HEK293 (cell line): ENCODE measurements around the gene ROR2.

ENCODE experiments used
- CTCF ChIA-PET: fragments of 350-600 bp; formaldehyde crosslinking; extraction: SDS; loops from one replicate; lab custom pipeline; 2021; ENCODE audit warnings: antibody characterized with exemption; lab: Yijun Ruan, JAX
- POLR2A ChIA-PET: fragments of 300-600 bp; formaldehyde crosslinking; extraction: SDS; loops from one replicate; lab custom pipeline; 2020; ENCODE audit warnings: antibody characterized with exemption, inconsistent platforms; lab: Yijun Ruan, JAX
- H3K27ac ChIP-seq: fragments of 200-500 bp; sonication (Bioruptor generic); 2 replicates; pipeline ENCODE4 v1.5.1; 2014; ENCODE audit warnings: low read depth, low read length, control low read depth, inconsistent platforms; ENCODE audit errors: extremely low read depth
- H3K36me3 ChIP-seq, 2 experiments: fragments of 200-500 bp in 1 of 2; sonication (Bioruptor generic) in 1 of 2; 1 replicate in 1 of 2; 2 replicates in 1 of 2; pipeline ENCODE4 v1.5.1; 2014 to 2017; ENCODE audit warnings: inconsistent platforms in 2 of 2, low read length in 2 of 2; ENCODE audit not compliant: control insufficient read depth in 2 of 2, insufficient read depth in 1 of 2
- H3K4me1 ChIP-seq: fragments of 200-500 bp; sonication (Bioruptor generic); 2 replicates; pipeline ENCODE4 v1.5.1; 2014; ENCODE audit warnings: mild to moderate bottlenecking, low read length, inconsistent platforms; ENCODE audit not compliant: control insufficient read depth, insufficient read depth
- H3K4me3 ChIP-seq: 2 replicates; pipeline ENCODE4 v1.5.1; 2011; ENCODE audit warnings: low read depth, mild to moderate bottlenecking, control low read depth, low read length, moderate library complexity
- H3K9me3 ChIP-seq: fragments of 200-500 bp; sonication (Bioruptor generic); 2 replicates; pipeline ENCODE4 v1.5.1; 2014; ENCODE audit warnings: low read depth, low read length, inconsistent platforms; ENCODE audit not compliant: control insufficient read depth, insufficient read depth
- ATF2 ChIP-seq: fragments of 450-650 bp; formaldehyde crosslinking; IDR thresholded peaks from 2 replicates; pipeline ENCODE4 v1.5.1; 2016; ENCODE audit warnings: missing biosample characterization, missing genetic modification characterization, low read depth
- BCL11B ChIP-seq: fragments of 450-650 bp; formaldehyde crosslinking; IDR thresholded peaks from 2 replicates; pipeline ENCODE4 v1.5.1; 2016; ENCODE audit warnings: low read depth, missing biosample characterization, missing genetic modification characterization
- EGR2 ChIP-seq: fragments of 450-650 bp; formaldehyde crosslinking; IDR thresholded peaks from 2 replicates; pipeline ENCODE4 v1.5.1; 2016; ENCODE audit warnings: low read depth, missing biosample characterization, missing genetic modification characterization
- KLF7 ChIP-seq: fragments of 450-650 bp; formaldehyde crosslinking; IDR thresholded peaks from 2 replicates; pipeline ENCODE4 v1.5.1; 2016; ENCODE audit warnings: missing biosample characterization, missing genetic modification characterization, borderline replicate concordance
- MEIS1 ChIP-seq: sonication (generic); formaldehyde crosslinking; IDR thresholded peaks from 2 replicates; pipeline ENCODE4 v1.8.1; 2022; ENCODE audit warnings: missing genetic modification reagents, mild to moderate bottlenecking, borderline replicate concordance
- PBX3 ChIP-seq: sonication (generic); formaldehyde crosslinking; IDR thresholded peaks from 2 replicates; pipeline ENCODE4 v1.8.1; 2022; ENCODE audit warnings: mild to moderate bottlenecking, moderate library complexity, missing genetic modification reagents
- ZBTB8A ChIP-seq: fragments of 450-650 bp; formaldehyde crosslinking; IDR thresholded peaks from 2 replicates; pipeline ENCODE4 v1.5.1; 2016; ENCODE audit warnings: missing biosample characterization, missing genetic modification characterization
- ZFP69B ChIP-seq: fragments of 450-650 bp; formaldehyde crosslinking; IDR thresholded peaks from 2 replicates; pipeline ENCODE4 v1.5.1; 2016; ENCODE audit warnings: missing biosample characterization, missing genetic modification characterization
- ZIC2 ChIP-seq: fragments of 450-650 bp; formaldehyde crosslinking; IDR thresholded peaks from 2 replicates; pipeline ENCODE4 v1.5.1; 2016; ENCODE audit warnings: missing biosample characterization, missing genetic modification characterization
- ZNF114 ChIP-seq: fragments of 450-650 bp; formaldehyde crosslinking; IDR thresholded peaks from 2 replicates; pipeline ENCODE4 v1.5.0; 2017; ENCODE audit warnings: missing biosample characterization, missing genetic modification characterization
- ZNF133 ChIP-seq: fragments of 450-650 bp; formaldehyde crosslinking; IDR thresholded peaks from 2 replicates; pipeline ENCODE4 v1.5.1; 2016; ENCODE audit warnings: missing biosample characterization, missing genetic modification characterization
- ZNF18 ChIP-seq: fragments of 450-650 bp; formaldehyde crosslinking; IDR thresholded peaks from 2 replicates; pipeline ENCODE4 v1.5.1; 2016; ENCODE audit warnings: missing biosample characterization, missing genetic modification characterization
- ZNF24 ChIP-seq: fragments of 450-650 bp; formaldehyde crosslinking; IDR thresholded peaks from 2 replicates; pipeline ENCODE4 v1.5.1; 2016; ENCODE audit warnings: missing biosample characterization, missing genetic modification characterization
- ZNF266 ChIP-seq: fragments of 450-650 bp; formaldehyde crosslinking; IDR thresholded peaks from 2 replicates; pipeline ENCODE4 v1.5.1; 2016; ENCODE audit warnings: missing biosample characterization, missing genetic modification characterization, low read depth
- ZNF311 ChIP-seq: fragments of 450-650 bp; formaldehyde crosslinking; IDR thresholded peaks from 2 replicates; pipeline ENCODE4 v1.5.1; 2017; ENCODE audit warnings: missing biosample characterization, missing genetic modification characterization, borderline replicate concordance
- ZNF354C ChIP-seq: fragments of 450-650 bp; formaldehyde crosslinking; IDR thresholded peaks from 2 replicates; pipeline ENCODE4 v1.5.1; 2016; ENCODE audit warnings: missing biosample characterization, missing genetic modification characterization, low read depth, borderline replicate concordance
- ZNF544 ChIP-seq: fragments of 450-650 bp; formaldehyde crosslinking; IDR thresholded peaks from 2 replicates; pipeline ENCODE4 v1.5.0; 2017; ENCODE audit warnings: missing biosample characterization, missing genetic modification characterization
- ZNF610 ChIP-seq: fragments of 450-650 bp; formaldehyde crosslinking; IDR thresholded peaks from 2 replicates; pipeline ENCODE4 v1.5.1; 2016; ENCODE audit warnings: missing biosample characterization, missing genetic modification characterization, borderline replicate concordance
- ZNF701 ChIP-seq: fragments of 450-650 bp; formaldehyde crosslinking; IDR thresholded peaks from 2 replicates; pipeline ENCODE4 v1.5.1; 2016; ENCODE audit warnings: missing biosample characterization, missing genetic modification characterization
- ZNF768 ChIP-seq: fragments of 450-650 bp; formaldehyde crosslinking; IDR thresholded peaks from 2 replicates; pipeline ENCODE4 v1.5.1; 2018; ENCODE audit warnings: missing biosample characterization, mild to moderate bottlenecking, missing genetic modification characterization
- ZNF776 ChIP-seq: fragments of 450-650 bp; formaldehyde crosslinking; IDR thresholded peaks from 2 replicates; pipeline ENCODE4 v1.5.0; 2017; ENCODE audit warnings: missing biosample characterization, missing genetic modification characterization, borderline replicate concordance
- ZSCAN23 ChIP-seq: fragments of 450-650 bp; formaldehyde crosslinking; IDR thresholded peaks from 2 replicates; pipeline ENCODE4 v1.5.1; 2016; ENCODE audit warnings: missing biosample characterization, missing genetic modification characterization

Gene ROR2

DNA sequence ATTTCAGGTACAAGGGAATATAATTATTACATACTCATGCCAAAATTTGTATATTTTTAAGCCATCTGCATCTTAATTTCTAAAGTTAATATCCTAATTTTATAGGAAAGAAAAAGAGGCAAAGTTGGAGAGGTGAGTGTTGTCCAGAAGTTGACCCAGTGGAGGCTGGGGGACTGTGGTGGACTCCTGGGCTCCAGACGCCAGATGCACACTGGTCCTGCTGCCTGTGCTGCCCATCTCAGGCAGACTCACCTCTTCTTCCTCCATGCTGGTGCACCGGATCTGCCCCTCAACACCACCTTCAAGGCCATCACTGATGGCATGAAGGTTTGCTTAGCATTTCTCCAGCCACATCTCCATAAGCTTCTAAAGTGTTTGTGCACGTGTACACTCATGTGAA is 305.6 kb downstream of the ROR2 start:
- POLR2A ChIA-PET = no interaction called here
- H3K27ac ChIP-seq = no peak overlapping the region
- no peaks in the 10 kb centered on the region for H3K9me3 ChIP-seq
- H3K4me1 ChIP-seq = no peaks in the 10 kb centered on the region
- CTCF ChIA-PET = no interaction called here
- H3K36me3 ChIP-seq = no peaks in the 10 kb centered on the region
- TF ChIP-seq ZNF24 = no peak
- TF ChIP-seq MEIS1 (CRISPR knock-in tag) = no peak
- TF ChIP-seq, all 188 proteins: peak for 0
- no peak overlapping the region for H3K4me3 ChIP-seq

DNA sequence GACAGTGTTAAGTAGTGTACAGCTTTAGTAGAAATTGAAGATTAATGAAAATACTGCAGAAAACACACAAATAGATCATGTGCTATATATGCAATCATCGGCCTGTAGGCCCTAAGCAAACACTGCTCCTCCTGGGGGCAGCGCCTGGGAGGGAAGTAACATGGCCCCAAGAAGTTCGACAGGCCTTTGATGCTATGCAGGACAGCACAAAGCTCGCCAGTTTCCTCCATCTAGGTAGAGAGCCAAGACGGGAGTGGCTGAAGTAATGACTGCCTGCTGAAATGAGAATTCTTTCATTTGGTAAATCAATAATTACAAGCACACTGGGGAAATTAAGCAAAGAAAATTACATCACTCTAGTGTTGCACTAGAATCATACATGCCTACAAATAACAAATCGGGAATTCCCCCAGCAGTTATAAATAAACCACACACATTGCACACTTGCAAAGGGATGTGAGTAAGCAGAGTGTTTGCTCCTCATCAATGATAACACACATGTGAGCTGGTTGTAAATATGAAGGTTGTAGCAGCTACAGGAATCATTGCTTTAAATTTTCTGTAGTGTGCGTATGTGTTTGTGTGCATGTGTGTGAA is 306.4 kb downstream of the ROR2 start:
- H3K9me3 ChIP-seq = no peaks in the 10 kb centered on the region
- no peaks in the 10 kb centered on the region for H3K4me1 ChIP-seq
- no peak overlapping the region for H3K4me3 ChIP-seq
- POLR2A ChIA-PET = no interaction called here
- H3K36me3 ChIP-seq = no peaks in the 10 kb centered on the region
- no peak overlapping the region for H3K27ac ChIP-seq
- TF ChIP-seq ZNF610 (no peak), EGR2 (no peak), ZNF768 (no peak), ZNF701 (no peak), ZIC2 (no peak), BCL11B (no peak), ZNF311 (no peak), ZFP69B (tag by site-specific recombination) (no peak), ZNF776 (no peak), ZNF354C (tag by site-specific recombination) (no peak), PBX3 (CRISPR knock-in tag) (no peak), ZNF18 (tag by site-specific recombination) (no peak), ZNF133 (tag by site-specific recombination) (no peak), KLF7 (tag by site-specific recombination) (no peak), ZSCAN23 (tag by site-specific recombination) (no peak), ATF2 (tag by site-specific recombination) (no peak), ZNF544 (tag by site-specific recombination) (no peak), ZBTB8A (no peak), ZNF114 (no peak)
- TF ChIP-seq, all 188 proteins: peak for 0
- CTCF ChIA-PET = no interaction called here

GRCh38 chr9:91642771-91643170 is 307.3 kb downstream of the ROR2 start:
- H3K9me3 ChIP-seq = no peaks in the 10 kb centered on the region
- H3K27ac ChIP-seq = no peak overlapping the region
- H3K4me3 ChIP-seq = no peak overlapping the region
- POLR2A ChIA-PET = no interaction called here
- H3K36me3 ChIP-seq = no peaks in the 10 kb centered on the region
- TF ChIP-seq ZNF266 (tag by site-specific recombination) (no peak), ZNF114 (no peak)
- CTCF ChIA-PET = no interaction called here
- H3K4me1 ChIP-seq = no peaks in the 10 kb centered on the region
